GM12892 (cell line): ENCODE results near the gene RAPGEF2.

Source experiments
- POLR2A ChIP-seq: IDR thresholded peaks from 2 replicates; pipeline ENCODE4 v1.6.1; 2011; ENCODE audit warnings: low read depth, low read length, control low read depth
- TAF1 ChIP-seq: IDR thresholded peaks from 2 replicates; pipeline ENCODE4 v1.6.1; 2011; ENCODE audit warnings: low read depth, mild to moderate bottlenecking, control low read depth, low read length, borderline replicate concordance

GRCh38 chr4:159284733-159285132 is 181.9 kb downstream of the RAPGEF2 start:
- no peak for TF ChIP-seq TAF1
- TF ChIP-seq POLR2A: no peak
